A204.1 (cell line): ENCODE measurements around the gene EEFSEC.

Source experiments
- FAIRE-seq: peaks from 2 replicates; lab custom pipeline; 2012; peaks lifted over from hg19 to GRCh38; lab: Jason Lieb, UNC

The EEFSEC gene

DNA sequence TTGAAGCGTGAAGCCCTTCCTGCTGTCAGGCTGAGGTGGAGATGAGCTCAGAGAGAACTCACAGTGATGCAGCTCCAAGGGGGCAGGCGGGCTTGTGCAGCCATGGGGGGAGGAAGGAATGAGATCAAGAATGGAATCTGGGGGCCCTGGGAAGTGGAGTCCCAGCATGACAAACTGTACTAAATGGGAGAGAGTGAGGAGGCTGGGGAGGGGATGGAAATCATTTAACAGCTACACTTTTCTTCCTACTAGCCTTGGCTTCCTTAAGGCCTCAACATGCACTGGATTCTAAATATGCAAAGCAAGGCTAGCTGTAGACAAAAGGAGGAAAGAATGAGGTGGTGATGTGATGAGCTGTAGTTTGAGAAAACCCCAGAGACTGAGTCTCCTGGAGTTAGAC is 133.9 kb downstream of the EEFSEC start:
- FAIRE-seq: no peak

DNA sequence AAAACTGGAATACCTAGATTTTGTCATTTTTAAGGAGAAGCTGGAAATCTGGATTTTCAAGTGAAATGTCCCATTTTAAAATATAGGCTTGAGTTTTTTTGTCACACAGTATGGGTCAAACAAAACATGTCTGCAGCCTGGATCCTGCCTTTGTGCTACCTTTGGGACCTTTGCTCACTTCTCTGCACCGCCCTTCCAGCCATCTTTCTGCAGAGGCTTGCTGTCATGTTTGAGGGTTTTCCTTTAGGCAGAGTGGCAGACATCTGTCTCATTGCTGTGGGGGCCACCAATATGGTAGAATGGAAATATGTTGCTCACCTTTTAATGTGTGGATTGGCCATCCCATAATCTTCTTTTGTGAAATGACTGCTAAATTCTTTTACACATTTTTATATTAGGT is 136.3 kb downstream of the EEFSEC start:
- no peak for FAIRE-seq

DNA sequence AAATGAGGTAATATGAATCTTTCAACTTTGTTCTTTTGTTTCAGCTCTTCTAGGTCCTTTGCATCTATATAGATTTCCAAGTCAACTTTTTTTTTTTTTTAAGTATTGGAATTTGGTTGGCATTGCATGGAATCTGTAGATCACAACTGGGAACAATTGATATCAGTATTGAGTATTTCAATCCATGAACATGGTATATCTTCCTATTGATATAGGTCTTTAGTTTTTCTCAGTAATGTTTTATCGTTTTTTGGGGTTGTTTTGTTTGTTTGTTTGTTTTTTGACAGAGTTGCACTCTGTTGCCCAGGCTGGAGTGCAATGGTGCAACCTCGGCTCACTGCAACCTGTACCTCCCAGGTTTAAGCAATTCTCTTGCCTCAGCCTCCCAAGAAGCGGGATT is 137.2 kb downstream of the EEFSEC start:
- FAIRE-seq: no peak

DNA sequence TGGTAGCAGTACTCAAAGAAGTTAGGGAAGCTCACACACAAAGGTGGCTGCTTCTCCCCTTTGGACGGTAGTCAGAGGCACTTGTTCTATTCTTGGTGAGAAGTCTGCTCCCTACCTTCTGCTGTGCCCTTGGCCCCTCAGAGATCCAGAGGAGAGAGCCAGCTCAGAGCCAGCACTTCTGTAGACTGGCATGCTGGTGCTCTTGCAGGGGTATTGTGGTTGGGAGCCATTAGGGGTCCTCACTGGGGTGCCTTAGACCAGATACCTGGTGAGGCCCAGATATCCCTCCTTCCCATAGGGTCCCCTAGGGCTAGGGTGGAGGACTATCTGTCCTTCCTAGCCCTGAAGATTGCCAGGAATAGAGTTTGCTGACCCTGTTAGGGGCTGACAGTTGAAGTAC is 140.6 kb downstream of the EEFSEC start:
- no peak for FAIRE-seq

DNA sequence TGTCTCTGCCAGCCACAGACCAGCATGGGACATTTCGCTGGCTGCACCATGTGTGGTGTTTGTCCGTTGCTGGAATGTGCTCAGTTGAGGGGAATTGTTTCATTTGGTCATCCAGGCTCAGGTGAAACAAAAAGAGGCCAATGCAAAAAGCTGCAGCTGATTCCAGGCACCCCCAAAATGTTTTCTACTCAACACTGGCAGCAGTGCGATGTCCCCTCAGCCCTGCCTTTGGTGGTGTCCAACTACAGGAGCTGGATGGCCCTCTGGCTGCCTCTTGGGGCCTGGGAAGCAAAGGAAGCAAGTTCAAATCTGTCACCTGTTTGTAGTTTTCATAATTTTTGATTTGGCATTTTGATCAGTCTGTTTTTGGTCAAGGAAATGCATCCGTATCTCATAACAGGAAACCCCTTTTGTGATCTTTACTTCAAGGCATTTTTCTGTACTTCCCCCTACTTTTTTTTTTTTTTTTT is 141.8 kb downstream of the EEFSEC start:
- no peak for FAIRE-seq

DNA sequence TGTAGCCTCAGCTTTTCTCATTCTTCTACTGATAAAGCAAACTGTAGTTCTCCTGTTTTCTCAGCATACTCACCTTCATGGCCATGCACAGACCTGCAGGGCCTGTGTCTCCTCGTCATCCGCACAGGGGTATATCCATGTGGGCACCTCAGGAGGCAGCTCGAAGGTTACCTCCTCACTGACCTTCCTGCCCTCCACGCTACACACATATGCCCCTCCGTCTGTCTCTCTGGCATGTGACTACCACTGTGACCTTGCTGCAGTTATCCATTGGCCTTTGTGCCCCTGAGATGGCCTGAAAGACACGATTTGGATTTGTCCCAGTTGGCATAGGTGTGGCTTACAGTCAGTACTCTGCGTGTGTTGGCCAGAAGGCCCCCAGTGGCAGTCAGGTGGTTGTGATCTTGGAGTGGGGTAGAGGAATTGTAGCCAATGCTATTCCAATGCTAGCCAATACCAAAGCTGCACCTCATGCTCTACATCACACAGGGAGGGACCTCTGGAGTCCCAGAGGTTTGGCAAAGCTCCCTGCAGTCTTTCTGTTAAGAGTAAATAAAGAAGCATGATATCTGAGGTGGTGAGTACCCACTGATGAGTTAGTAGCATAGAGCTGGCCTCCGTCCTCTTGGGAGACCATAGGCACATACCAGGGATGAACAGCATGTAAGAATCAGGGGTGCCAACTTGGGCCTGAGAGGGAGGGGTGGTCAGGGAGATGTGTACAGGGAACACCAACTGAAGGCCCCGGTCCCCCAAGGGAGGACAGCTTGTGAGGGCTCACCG is 143.4 kb downstream of the EEFSEC start:
- FAIRE-seq: no peak

DNA sequence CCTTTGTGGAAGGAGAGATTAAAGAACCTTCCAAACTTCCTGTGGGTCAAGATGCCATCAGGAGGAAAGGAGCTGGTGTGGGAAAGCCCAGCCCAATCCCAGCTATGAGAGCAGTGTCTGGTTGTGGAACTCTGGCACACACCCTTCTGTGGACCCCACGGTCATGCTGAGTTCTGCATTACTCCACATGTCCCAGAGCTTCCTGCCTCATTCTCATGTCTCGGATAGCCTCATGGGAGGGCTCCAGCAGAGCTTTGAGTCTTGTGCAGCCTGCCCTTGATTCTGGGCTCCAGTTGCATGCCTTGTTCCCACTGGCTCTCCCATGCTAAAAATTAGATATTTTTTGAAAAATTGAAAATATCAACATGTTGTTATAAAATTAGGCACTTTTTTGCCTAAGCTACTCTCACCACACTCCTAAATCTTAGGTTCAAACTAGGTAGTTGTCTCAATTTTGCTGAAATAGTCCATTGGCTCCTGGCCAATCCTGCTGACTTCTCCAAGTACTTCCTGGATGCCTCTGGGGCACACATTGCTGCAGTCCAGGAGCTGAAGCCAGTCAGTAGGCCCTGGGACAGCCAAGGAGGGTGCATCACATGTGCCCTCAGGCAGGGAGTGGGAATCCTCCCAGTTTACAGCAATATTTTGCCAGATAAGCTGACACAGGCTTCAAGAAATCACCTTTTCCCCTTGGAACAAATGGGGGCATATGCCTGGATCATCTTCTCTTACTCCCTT is 144.3 kb downstream of the EEFSEC start:
- no peak for FAIRE-seq

DNA sequence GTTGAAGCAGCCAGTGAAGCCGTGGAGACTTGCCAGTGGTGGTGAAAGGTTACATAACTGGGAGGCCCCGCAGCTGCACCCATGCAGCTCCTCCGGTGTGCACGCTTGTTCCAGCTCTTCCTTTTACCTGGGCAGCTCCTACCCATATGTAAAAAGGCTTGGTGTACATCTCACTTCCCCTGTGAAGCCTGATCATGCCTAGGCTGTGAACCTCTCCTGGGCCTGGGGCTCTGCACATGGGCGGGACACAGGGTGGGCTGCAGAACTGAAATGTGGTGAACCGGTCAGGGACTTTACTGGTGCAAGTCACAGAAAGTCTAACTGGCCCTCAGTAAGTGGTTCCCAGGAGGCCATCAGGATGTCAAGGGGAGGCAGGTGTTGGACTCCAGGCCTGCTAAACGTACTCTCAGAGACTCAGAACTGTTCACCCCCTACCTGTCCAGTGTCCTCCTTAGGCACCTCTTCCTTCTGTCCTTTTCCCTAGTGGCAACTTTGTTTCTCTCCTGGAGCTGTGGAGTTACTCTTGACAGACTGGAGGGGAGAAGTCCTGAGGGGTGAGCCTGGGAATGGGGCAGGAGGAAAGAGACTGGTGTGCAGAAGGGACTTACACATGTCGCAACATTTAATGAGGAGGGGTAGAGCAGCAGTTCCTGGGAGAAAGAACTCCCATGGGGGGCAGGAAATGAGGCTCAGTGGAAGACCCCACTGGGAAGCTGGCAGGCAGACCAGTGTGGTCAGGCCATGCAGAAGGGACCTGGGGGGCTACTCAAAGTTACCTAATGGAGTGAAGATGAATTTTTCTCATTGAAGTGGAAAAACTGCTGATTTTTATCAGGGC is 148.1 kb downstream of the EEFSEC start:
- FAIRE-seq: no peak

DNA sequence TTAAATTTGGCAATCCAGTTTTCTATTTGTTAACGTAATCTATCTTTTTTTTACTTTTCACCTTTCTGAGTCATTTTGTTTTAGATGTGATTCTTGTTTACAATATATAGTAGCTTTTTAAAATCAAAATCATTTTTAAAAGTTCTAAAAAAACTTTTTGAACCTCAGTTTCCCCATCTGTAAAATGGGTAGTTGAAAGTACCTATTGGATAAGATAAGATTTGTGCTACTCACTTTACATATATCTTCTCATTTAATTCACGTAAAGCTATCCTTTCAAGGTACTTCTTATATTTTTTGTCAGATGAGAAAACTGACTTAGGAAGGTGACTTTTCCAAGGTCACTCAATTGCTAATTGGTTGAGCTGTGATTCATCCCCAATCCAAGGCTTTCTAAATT is 153.2 kb downstream of the EEFSEC start:
- FAIRE-seq: peak; percentile 61

DNA sequence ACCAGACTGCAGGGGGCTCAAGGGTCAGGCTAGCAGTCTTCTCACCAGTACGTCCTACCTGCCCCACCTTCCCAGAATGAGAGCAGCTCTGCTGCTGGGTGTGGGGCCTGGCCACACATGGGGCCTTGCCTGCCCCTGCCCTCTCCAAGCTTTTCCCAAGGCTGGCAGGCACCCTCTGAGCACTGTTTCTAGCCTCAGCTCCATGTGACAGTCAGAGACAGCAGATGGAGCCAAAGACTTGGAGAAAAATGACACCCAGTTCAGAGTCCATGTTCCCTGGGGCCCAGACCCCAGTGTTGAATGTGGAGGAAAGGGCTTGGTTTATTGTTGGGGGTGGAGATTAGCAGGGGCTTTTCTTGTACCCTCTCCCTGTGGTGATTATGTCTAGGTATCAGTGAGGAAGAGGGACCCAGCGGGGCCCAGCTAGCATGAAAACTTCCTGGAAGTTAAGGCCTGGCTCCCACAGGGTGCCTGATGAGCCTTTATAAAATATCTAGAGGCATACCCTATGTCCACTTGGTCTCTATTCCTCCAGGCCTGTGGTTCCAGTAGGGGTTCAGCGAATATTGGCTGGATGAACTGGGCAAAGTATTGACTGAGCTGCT is 153.8 kb downstream of the EEFSEC start:
- no peak for FAIRE-seq

DNA sequence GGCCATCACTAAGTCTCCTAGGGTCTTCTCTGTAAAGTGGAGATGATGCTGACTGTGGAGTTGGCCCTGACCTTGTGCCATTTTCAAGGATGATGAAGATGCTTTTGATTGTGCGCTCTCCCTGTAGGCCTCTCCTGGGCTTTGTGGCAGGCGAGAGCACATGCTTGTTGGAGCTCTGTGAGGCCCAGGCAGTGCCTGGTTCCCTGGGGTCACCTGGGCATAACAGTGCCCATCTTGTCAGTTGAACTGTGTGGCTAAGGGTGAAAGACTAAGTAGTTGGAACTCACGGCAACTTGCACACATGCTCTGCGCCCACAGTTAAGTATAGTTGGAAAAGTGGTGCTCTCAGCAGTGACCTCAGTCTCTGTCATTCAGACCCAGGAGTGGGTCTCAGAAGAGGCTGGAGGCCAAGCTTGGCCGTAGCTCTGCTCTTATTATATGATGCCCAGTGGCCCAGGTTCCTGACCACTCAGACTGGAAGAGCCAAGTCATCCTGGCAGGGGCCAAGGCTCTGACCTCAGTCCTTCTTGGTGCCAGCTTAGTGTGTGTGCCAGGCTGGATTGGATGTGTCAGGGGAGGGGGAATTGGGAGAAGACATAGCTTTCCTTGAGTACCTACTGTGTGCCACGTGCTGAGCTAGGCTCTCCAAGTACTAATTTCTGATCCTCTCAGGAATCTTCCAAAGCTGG is 154.6 kb downstream of the EEFSEC start:
- no peak for FAIRE-seq

DNA sequence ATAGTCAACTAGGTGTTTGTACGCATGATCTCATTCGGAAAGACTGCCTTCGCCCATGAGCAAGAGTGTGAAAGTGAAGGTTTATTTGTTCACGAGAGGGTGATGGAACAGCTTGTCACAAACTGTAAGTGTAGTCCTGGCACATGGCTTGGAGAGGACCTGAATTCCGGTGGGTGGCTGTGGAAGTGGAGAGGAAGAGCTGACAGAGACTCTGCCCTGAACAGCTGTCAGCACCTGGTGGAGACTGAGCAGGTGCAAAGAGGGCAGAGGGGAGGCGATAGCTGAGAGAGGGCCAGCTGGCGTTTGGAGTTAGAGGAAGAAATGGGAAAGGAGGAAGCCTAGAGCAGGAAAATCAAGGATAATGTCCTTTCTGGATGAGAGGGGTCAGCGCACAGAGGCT is 155.7 kb downstream of the EEFSEC start:
- no peak for FAIRE-seq

DNA sequence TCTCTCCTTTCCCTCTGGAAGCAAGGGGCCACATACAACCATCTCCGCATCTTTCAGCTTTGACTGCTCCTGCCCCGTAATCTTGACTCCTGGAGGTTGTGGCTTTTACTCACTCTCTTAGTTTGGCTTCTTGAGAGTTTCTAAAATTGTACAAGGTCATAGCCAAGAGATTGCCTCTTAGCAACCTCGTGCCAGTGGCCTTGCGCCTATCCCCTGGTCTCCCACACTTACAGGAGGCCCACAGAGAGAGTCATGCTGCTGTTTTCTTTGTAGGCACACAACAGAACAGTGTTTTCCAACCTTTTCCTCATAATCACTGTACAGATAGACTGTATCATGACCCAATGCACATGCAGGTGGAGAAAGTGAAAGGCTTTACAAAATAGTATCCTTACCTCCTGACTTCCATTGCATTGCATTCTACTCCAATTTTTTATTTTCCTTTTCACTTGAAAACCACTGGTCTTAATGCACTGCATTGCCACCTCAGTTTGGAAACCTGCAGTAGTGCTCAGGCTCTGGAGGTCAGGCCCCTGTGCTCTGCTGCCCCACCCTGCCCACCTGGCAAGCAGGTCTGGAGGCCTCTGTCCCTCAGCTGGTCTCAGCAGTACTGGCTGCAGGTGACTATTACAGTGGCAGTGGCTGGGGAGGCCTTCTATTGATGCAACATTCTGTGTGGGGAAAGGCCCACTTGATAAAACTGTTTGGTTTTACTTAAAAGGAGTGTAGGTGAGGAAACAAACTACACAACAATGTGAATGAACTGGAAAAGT is 157.2 kb downstream of the EEFSEC start:
- no peak for FAIRE-seq

DNA sequence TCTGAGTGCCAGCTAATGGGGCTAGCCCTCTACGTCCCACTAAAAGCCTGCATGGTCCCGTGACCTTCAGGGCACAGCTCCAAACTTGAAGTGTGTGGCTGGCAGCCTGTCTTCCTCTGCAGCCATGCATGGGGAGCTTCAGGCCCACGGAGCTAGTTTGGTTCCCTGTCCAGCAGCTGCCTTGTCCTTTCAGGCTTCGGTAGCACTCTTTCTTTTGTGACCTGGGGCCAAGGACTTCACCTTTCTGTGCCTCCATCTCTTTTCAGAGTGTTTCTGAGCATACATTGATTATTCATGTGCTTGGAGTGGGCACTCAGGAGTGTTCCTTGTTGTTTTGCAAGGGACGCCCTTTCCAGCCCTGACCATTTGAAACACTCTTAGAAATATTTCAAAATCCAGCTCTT is 158.2 kb downstream of the EEFSEC start:
- FAIRE-seq: no peak

DNA sequence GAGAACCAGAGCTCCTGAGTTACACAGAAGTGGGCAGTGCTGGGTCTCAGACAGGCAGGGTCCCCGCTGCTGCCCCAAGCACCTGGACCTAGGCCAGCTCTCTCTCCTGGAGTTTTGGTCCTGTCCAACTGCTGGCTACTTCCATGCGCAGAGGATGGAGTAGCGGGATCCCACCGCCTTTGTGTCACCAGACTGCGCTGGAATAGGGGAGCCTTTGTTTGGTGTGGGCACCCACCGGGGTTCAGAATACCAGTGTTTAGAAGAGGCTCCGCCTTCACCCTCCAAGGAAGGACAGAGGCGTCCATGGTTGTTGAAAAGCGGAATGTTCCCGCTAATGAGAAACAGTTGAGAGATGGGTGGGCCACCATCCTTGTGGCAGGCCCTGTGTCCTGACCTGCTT is 159.0 kb downstream of the EEFSEC start:
- no peak for FAIRE-seq

DNA sequence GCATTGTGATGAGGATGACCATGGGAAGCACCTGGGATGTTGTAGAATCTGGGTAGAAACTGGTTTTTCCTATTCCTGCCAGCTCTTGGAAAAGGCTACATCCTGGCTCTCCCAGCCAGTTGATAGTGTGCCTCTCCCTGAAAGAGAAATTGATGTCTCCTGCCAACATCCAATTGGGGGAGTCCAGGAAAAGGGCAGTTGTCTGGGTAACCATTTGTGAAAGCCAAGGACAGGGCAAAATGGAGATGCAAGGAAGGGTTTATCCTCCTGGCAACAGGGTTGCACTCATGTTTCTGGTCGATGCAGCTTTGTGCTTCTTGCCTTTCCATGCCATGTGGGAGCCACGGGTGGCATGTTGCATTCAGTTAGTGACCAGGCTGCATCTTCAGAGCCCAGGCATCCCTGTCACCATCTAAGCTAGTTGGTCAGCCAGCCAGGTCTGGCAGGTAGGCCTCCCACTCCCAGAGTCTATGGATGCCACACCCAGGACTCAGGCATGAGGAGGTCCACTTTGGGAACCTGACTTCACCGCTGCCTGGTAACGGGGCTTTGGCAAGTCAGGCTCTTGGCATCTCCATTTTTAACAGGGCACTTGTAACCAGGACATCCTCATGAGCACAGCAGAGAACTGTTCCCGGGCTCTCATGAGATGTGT is 159.9 kb downstream of the EEFSEC start:
- FAIRE-seq: no peak

DNA sequence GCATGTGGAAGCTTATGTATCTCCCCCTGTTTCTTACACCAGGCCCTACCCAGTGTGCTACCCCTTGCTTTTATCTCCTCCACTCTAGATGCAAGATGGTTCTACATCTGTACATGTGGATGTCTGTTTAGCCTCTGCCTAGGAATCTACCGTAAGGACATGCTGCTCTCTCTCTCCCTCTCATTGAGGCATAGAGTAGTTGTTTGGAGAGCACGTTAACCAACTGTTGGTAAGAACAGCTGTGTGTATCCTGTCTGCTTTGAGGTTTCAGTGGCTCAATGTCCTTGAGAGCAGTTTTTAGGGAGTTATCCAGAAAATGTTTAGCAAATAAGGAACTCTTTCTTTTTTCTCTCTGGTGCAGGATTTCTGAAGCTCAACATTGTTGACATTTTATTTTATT is 160.7 kb downstream of the EEFSEC start:
- no peak for FAIRE-seq

DNA sequence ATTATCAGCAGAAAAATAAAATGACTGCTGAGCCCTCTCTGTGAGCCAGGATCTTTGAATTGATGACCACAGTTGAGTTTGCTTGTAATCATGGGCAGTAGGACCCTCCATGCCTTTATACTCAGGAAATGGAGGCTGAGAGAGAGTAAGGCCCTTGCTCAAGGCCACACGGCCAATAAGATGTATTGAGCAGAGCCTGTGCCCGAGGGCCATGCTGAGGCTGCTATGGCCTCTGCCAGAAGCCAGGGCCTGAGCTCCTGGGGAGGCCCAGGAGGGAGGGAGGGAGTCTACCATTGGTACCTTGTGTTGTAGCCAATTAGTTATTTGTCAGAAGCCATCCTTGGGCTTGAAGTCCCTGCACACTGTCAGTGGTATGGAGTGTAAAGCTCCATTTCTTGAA is 162.0 kb downstream of the EEFSEC start:
- no peak for FAIRE-seq

DNA sequence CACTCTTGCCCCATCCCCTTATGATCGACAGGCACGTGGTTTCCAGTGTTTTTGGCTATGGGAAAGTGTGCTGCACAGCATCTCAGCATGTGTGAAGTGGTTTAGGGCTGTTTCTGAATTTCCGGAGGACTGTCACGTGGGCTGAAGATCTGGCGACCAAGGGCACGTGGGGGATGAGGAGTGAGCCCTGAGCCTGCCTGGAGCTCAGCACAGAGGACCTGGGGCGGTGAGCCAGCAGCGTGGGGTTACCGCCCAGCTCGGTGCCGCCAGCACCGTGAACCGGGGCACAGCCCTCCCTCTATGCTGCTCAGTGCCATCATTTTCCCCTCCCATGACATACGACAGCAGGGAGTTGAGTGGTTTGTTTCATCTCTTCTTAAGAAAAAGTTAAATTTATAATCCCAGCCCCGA is 163.2 kb downstream of the EEFSEC start:
- no peak for FAIRE-seq

DNA sequence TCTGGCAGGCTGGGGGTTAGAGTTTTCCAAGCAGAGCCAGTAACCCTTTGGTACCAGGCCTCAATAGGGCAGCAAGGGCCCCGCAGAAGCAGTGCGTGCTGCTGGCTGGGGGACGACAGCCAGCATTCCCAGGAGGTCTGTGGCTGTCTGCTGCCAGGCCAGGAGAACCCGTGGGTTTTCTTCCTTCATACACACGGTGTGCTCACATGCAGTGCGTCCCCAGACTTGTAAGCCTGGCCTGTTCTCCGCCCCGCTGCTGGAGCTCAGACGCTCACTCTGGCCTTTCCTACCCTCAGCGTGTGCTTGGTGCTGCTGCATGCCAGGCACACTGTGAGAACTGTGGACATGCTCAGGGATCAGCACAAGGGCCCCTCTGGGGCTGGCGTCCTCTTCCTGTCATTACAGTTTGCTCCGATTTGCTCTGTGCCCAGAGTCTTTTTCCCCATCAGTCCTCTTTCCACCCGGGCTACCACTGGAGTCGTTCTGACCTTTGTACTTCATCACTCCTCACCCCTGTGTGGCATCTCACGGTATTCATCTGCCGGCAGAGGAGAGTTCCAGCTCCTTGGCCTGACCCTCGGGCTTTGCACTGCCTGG is 163.9 kb downstream of the EEFSEC start:
- FAIRE-seq: no peak
